Ishikawa (cell line): ENCODE measurements around the gene INTS6.

Source experiments
- CEBPB ChIP-seq: IDR thresholded peaks from 2 replicates; pipeline ENCODE4 v1.6.1; 2012
- CREB1 ChIP-seq: IDR thresholded peaks from 2 replicates; pipeline ENCODE4 v1.6.1; 2012; ENCODE audit warnings: low read depth
- RAD21 ChIP-seq: IDR thresholded peaks from 2 replicates; pipeline ENCODE4 v1.6.1; 2012; ENCODE audit warnings: low read depth
- TAF1 ChIP-seq: IDR thresholded peaks from 2 replicates; pipeline ENCODE4 v1.6.1; 2012; ENCODE audit warnings: low read depth, mild to moderate bottlenecking
- TCF12 ChIP-seq: IDR thresholded peaks from 2 replicates; pipeline ENCODE4 v1.6.1; 2012; ENCODE audit warnings: low read depth
- TEAD4 ChIP-seq: IDR thresholded peaks from 2 replicates; pipeline ENCODE4 v1.6.1; 2012

GRCh38 chr13:51380269-51380668 lies 72.6 kb downstream of the INTS6 start:
- TF ChIP-seq TAF1: no peak
- TF ChIP-seq TEAD4: no peak
- TF ChIP-seq CEBPB: no peak
- TF ChIP-seq CREB1: no peak
- TF ChIP-seq TCF12: no peak
- TF ChIP-seq RAD21: no peak
